GM10248 (cell line): ENCODE data around the gene LUZP2.

Experiments
- CTCF ChIA-PET: fragments of 300-600 bp; sonication (Branson Sonifier 250); formaldehyde crosslinking; extraction: SDS; loops from one replicate; lab custom pipeline; 2021; ENCODE audit warnings: antibody characterized with exemption; lab: Yijun Ruan, JAX
- POLR2A ChIA-PET: fragments of 350-650 bp; sonication (Branson Sonifier 250); formaldehyde crosslinking; extraction: SDS; loops from one replicate; lab custom pipeline; 2020; ENCODE audit warnings: antibody characterized with exemption; lab: Yijun Ruan, JAX
- DNase-seq: peaks from one replicate; pipeline ENCODE4 v3.0.0; 2012; ENCODE audit errors: extremely low spot score
- CTCF ChIP-seq: IDR thresholded peaks from 2 replicates; pipeline ENCODE4 v1.5.1; 2012; ENCODE audit warnings: mild to moderate bottlenecking, low read depth; ENCODE audit errors: extremely low read depth, missing control alignments, control extremely low read depth

LUZP2 gene

GRCh38 chr11:24593332-24593731 is 96.5 kb downstream of the LUZP2 start:
- POLR2A ChIA-PET, result no interaction called here
- CTCF ChIA-PET, result interaction anchor here (1.1 to 1.9 kb wide), 2 partner anchors 10 to 13 kb away, joined by 3 to 4 read pairs; no protein-coding TSS in a partner anchor
- DNase-seq, result no peak
- TF ChIP-seq CTCF, result no peak

GRCh38 chr11:24594401-24594800 is 97.5 kb downstream of the LUZP2 start:
- TF ChIP-seq CTCF, result no peak
- ChIA-PET CTCF (no interaction called here), POLR2A (no interaction called here)
- DNase-seq, result no peak

- no peak for TF ChIP-seq CTCF
- no peak for DNase-seq
- POLR2A ChIA-PET, result no interaction called here
- CTCF ChIA-PET, result no interaction called here
These were observed 101.8 kb downstream of the LUZP2 start for GRCh38 chr11:24598641-24599040.

- DNase-seq, result no peak
- ChIA-PET POLR2A (no interaction called here), CTCF (no interaction called here)
- TF ChIP-seq CTCF, result no peak
These were observed 112.6 kb downstream of the LUZP2 start for GRCh38 chr11:24609192-24610119.

- POLR2A ChIA-PET, result no interaction called here
- CTCF ChIA-PET, result no interaction called here
- DNase-seq, result no peak
- no peak for TF ChIP-seq CTCF
These were observed 118.8 kb downstream of the LUZP2 start for GRCh38 chr11:24615451-24616160.

GRCh38 chr11:24617856-24618255 is 121.0 kb downstream of the LUZP2 start:
- ChIA-PET CTCF (interaction anchor here (1.1 to 1.3 kb wide), 2 partner anchors 18 to 20 kb away, joined by 3 to 4 read pairs; no protein-coding TSS in a partner anchor), POLR2A (no interaction called here)
- DNase-seq, result no peak
- TF ChIP-seq CTCF, result no peak
